NCI-H2029 (cell line): ENCODE measurements around the gene LARP4B.
"Not testable (repeated sequence)": the region's sequence is repeated elsewhere in the genome, so short reads cannot be mapped to it uniquely, and the experiment has no call there.

ENCODE experiments used
- DNase-seq: peaks from one replicate; lab custom pipeline; 2025; lab: John Stamatoyannopoulos, UW

Gene LARP4B

GRCh38 chr10:786633-787474 is 144.7 kb downstream of the LARP4B start:
- no peak for DNase-seq

DNA sequence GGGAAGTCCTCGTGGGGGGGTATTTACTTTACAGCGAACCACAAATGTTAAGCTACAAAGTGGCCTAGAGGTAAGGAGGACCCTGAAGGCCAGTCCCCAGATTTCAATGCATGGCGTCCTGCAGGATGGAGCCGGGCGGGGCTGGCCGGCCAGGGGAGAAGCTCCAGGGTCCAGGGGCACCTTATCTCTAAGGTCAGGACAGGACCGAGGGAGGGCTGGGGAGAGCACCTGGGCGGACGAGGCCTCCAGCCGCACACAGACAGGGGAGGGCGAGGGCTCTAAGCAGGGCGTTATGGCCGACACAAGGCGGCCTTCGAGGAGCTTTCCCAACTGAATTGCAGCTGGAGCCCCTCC is 145.7 kb downstream of the LARP4B start:
- no peak for DNase-seq

- DNase-seq, result no peak
These were observed 146.2 kb downstream of the LARP4B start for GRCh38 chr10:785089-785860.

GRCh38 chr10:784403-785088 is 147.0 kb downstream of the LARP4B start:
- DNase-seq, result peak; percentile 2

DNA sequence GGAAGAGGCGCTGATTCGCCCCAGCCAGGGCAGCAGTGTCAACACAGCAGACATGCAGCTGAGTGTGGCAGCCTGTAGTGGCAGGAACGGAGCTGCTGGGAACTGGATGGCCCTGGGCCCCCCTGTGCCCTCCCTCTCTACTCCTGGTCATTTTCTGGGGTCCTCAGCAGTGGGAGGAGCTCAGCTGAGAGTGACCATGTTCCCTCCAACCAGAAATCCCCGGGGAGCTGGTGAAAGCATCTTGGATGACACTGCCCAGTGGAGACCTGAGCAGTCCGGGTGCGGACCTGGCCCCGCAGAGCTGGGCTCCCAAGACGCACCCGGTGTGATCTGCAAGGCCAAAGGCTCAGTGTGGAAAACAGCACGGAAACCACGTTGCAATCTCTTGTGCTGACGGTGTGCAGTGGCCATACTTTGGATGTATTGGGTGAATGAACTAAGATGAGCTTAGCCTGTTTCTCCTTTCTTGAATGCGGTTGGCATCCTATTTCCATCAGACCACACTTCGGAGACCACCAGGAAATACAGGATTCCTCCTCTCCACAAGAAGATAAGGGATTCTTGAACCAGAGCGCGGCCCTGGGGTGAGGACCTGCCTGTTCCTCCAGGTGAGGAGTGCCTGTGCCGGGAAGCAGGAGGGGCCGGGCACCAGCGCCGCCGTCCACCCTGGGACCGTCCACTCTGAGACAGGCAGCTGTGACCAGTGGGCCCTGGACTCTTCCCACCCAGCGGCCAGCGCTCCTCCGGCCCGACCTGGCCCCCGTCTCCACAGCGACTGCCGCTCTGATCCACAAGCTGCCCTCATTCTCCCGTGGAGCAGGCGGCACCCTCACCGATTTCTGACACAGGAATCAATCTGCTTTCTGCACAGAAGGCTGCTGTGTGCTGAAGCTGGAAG is 148.5 kb downstream of the LARP4B start:
- DNase-seq, result no peak

DNA sequence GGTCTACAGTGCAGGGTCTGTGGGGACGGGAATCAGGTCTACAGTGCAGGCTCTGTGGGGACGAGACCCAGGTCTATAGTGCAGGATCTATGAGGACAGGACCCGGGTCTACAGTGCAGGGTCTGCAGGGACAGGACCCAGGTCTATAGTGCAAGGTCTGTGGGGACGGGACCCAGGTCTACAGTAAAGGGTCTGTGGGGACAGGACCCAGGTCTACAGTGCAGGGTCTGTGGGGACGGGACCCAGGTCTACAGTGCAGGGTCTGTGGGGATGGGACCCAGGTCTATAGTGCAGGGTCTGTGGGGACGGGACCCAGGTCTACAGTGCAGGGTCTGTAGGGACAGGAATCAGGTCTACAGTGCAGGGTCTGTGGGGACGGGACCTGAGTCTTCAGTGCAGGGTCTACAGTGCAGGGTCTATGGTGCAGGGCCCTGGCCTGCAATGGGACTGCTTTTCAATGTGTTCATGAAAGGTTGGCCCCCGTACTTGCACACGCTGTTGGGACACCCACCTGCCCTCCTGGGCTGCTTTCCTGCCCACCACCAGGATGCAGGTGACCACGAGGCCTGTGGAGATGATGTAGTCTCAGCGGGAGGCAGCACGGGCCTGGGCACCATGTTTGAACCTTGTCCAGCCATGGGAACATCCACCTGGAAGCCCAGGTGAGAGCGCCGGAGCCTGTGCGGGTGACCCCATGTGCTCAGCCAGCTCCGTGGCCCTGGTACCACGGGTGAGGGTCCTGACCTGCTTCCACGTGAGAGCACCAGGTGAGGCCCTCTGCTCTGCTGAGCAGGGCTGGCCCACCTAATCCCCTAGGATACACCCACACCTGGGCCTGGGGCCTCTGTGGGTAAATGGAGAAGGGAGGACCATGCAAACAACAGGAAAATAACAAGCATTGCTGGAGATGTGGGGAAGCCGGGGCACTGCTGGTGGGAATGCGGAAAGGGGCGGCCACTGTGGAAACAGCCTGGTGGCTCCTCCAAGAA is 150.7 kb downstream of the LARP4B start:
- DNase-seq, result no peak

DNA sequence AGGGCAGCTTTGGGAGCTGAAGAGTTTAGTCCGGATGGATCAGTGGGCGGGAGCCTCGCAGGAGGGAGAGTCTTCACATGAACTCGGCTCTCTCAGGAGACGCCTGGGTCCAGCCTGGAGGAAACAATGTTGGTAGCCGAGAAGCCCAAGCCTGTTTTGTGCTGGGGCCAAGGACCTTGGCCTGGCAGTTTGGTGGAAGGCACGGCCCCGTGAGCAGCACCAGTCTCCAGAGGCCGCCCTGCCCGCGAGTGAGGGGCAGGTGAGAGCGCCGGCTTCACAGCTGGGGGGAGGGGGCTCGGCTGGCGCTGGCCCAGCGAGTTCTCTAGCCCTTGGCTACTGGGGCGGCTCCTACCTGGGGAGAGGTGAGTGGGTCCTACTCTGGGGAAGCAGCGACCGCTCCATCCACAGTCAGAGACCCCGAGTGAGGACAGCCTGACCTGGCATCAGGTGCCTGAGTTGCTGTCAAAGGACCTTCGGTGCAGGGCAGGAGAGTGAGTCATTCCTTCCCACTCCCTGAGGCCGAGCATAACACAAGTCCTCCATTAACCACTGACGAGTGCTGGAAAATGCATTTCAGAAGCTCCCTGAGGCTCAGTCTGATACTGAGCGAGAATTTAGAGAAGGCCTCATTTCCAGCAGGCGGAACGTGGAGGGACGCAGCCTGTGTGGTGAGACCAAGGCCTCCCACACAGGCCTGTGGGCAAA is 152.7 kb downstream of the LARP4B start:
- no peak for DNase-seq

DNA sequence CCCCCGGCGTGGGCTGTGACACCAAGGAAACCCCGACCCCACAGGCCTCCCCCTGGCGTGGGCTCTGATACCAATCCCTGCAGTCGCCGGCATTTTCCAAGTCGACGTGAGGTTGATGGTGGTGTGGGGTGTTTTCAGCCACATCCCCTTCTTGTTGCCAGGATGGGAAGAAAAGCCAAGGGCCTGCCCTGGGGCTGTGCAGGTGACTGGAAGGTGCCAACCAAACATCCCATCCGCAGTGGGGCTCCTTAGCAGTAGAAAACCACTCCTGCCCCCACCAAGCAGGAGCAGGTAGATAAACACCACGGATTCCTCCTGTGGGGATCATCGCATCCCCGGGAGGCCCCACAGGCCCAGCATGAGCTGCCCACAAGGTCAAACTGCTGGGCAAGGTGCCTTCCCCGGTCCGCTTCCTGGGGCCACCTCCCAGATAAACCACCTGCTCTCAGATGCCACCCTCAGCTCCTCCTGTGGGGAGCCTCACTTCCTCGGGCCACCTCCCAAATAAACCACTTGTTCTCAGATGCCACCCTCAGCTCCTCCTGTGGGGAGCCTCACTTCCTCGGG is 153.5 kb downstream of the LARP4B start:
- no peak for DNase-seq

GRCh38 chr10:776772-777171 is 154.7 kb downstream of the LARP4B start:
- no peak for DNase-seq

GRCh38 chr10:775245-776075 is 156.0 kb downstream of the LARP4B start:
- no peak for DNase-seq

DNA sequence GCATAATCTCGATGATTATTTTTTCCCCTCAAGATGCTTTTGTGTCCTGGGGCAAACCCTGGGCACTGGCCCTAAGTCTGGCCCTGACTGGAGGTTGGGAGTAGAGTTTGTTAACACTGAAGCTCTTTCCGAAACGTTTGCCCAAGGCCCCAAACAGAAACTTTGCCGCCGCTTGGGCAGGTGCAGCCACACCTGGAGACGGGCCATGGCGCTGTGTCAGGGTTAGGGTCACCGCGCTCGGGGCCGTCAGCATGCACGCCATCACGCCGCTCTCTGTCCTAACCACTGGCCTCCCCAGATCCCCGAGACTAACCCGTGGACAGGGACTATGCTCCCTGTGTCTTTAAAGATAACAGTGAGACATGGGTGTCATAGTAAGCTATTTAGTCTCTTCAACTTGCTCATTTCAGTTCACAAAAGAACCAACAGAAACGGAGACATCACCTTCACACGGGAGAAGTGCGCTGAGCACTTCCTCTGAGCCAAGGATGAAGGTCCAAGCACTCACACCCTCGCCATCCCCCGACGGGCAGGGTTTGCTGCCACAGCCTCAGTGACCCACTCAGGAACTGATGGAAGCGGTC is 156.8 kb downstream of the LARP4B start:
- no peak for DNase-seq

DNA sequence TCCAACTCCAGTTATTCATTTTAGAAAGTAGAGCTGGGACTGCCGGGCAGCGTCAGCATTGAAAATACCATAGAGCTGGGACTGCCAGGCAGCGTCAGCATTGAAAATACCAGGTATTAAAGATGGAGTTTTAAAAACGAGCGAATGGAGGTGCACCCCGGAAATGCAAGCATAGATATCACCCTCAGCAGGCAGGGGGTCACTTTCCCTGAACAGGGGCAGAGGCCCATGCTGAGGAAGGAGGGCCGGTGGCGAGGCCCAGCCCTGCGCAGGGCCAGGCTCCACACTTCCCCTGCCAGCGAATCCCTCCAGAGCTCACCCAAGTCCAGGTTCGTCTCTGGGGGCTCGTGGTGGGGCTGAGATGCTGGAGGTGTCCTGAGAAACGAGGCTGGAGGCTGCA is 157.3 kb downstream of the LARP4B start:
- no peak for DNase-seq

GRCh38 chr10:773562-774161 is 157.8 kb downstream of the LARP4B start:
- no peak for DNase-seq

- DNase-seq, result no peak
These were observed 159.3 kb downstream of the LARP4B start for GRCh38 chr10:772227-772637.

DNA sequence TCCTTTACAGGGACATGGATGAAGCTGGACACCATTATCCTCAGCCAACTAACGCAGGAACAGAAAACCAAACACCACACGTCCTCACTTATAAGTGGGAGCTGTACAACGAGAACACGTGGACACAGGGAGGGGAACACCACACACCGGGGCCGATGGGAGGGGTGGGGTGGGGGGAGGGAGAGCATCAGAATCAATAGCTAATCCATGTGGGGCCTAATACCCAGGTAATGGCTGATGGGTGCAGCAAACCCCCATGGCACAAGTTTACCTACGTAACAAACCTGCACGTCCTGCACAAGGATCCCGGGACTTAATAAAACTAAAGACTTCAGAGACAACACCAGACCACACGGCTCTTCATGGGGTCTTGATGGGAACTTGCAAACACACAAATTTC is 159.9 kb downstream of the LARP4B start:
- DNase-seq, result no peak

DNA sequence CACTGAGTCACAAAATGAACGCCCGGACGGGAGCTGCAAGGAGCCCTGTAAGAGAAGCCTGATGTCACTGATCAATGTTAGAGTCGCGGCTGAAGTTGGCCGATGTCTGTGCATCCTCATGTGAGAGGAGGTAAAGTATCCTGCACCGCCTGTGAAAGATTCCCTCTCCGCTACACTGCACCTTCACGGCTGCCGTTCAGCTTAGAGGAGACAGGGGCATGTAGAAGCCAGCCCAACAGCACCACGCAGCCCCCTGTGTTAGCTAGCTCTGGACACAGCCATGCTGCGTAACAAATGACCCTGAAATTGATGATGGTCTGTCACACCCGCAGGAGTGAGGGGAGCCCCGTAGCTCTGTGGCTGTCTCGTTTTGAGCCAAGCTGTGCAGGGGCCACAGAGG is 160.5 kb downstream of the LARP4B start:
- no peak for DNase-seq

DNA sequence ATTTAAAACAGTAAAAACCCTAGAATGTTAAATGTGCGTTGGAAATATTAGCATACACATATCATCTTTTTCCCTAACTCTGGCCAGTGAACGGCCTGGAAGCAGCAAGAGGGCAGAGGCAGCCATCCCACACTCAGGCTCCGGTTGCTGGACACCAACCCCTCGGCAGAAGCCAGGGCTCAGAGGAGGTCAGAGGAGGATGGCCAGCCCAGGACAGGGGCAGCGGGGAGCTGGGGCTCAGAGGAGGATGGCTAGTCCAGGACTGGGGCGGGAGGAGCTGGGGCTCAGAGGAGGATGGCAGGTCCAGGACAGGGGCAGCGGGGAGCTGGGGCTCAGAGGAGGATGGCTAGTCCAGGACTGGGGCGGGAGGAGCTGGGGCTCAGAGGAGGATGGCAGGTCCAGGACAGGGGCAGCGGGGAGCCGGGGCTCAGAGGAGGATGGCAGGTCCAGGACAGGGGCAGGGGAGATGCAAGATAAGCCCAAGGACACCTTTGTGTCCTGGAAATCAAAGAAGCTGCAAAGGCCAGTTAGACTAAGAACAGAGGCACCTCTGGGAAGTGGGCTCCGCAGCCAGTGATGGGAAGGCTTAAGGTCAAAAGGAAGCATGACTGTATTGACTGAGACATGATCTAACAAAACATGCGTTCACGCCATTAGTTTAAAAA is 161.3 kb downstream of the LARP4B start:
- DNase-seq, result not testable (repeated sequence)
